HG02678 (cell line): ENCODE data around the gene TMOD3.
"Not testable (repeated sequence)": the region's sequence is repeated elsewhere in the genome, so short reads cannot be mapped to it uniquely, and the experiment has no call there.

Experiments used
- ATAC-seq: cut with Tn5 transposase; IDR thresholded peaks from one replicate; pipeline ENCODE4 v1.9.1; 2021; ENCODE audit warnings: mild to moderate bottlenecking, moderate library complexity; ENCODE audit not compliant: unreplicated experiment

TMOD3 gene

GRCh38 chr15:51829376-51830275, at the start of gene TMOD3:
Gene TMOD3 (plus strand): TSS chr15:51829653. CDS start chr15:51862885, 33,232 bp downstream.
- ATAC-seq = peak; percentile 85

GRCh38 chr15:51780636-51781035, 48.8 kb upstream of the TMOD3 start:
- ATAC-seq = no peak

- ATAC-seq = no peak
These were observed 47.9 kb upstream of the TMOD3 start for GRCh38 chr15:51781506-51781905.

- ATAC-seq = no peak
These were observed 47.0 kb upstream of the TMOD3 start for GRCh38 chr15:51782357-51782896.

- no peak for ATAC-seq
These were observed 45.5 kb upstream of the TMOD3 start for GRCh38 chr15:51783967-51784366.

GRCh38 chr15:51787130-51787529, 42.3 kb upstream of the TMOD3 start:
- not testable (repeated sequence) for ATAC-seq

- not testable (repeated sequence) for ATAC-seq
These were observed 37.0 kb upstream of the TMOD3 start for GRCh38 chr15:51792474-51792873.

GRCh38 chr15:51793521-51794305, 35.7 kb upstream of the TMOD3 start:
- ATAC-seq = no peak

- ATAC-seq = no peak
These were observed 32.5 kb upstream of the TMOD3 start for GRCh38 chr15:51796847-51797401.

- no peak for ATAC-seq
These were observed 31.2 kb upstream of the TMOD3 start for GRCh38 chr15:51798281-51798680.

- no peak for ATAC-seq
These were observed 29.9 kb upstream of the TMOD3 start for GRCh38 chr15:51799282-51800252.

- ATAC-seq = no peak
These were observed 28.0 kb upstream of the TMOD3 start for GRCh38 chr15:51801391-51801835.

- ATAC-seq = no peak
These were observed 26.9 kb upstream of the TMOD3 start for GRCh38 chr15:51802593-51802992.

GRCh38 chr15:51803965-51804364, 25.5 kb upstream of the TMOD3 start:
- no peak for ATAC-seq

GRCh38 chr15:51806123-51806522, 23.3 kb upstream of the TMOD3 start:
- no peak for ATAC-seq

GRCh38 chr15:51809457-51809856, 20.0 kb upstream of the TMOD3 start:
- no peak for ATAC-seq

- no peak for ATAC-seq
These were observed 16.9 kb upstream of the TMOD3 start for GRCh38 chr15:51812598-51812997.

- no peak for ATAC-seq
These were observed 14.8 kb upstream of the TMOD3 start for GRCh38 chr15:51814606-51815005.

GRCh38 chr15:51816611-51817010, 12.8 kb upstream of the TMOD3 start:
- ATAC-seq = no peak

GRCh38 chr15:51818150-51818549, 11.3 kb upstream of the TMOD3 start:
- ATAC-seq = no peak
